GM23338 (cell line): ENCODE data around the gene ASPDH.

ENCODE experiments used
- CREB1 ChIP-seq: fragments of 250-450 bp; sonication (Bioruptor Pico); IDR thresholded peaks from 2 replicates; pipeline ENCODE4 v1.5.0; 2020; ENCODE audit warnings: low read depth, mild to moderate bottlenecking, moderate library complexity
- CTCF ChIP-seq, 2 experiments: fragments of 200-600 bp in 1 of 2; sonication (generic) in 1 of 2; conservative IDR thresholded peaks; 2 replicates each; pipeline versions ENCODE4 v1.5.1 to v1.6.1; 2016 to 2017; ENCODE audit warnings: antibody characterized with exemption in 2 of 2, low read depth in 2 of 2, mild to moderate bottlenecking in 2 of 2, moderate library complexity in 1 of 2
- ETS1 ChIP-seq: IDR thresholded peaks from 2 replicates; pipeline ENCODE4 v1.6.1; 2016; ENCODE audit warnings: antibody characterized with exemption
- EZH2 ChIP-seq: fragments of 200-600 bp; sonication (generic); IDR thresholded peaks from one replicate; pipeline ENCODE4 v1.8.0; 2017; ENCODE audit warnings: antibody characterized with exemption, mild to moderate bottlenecking, low read depth; ENCODE audit not compliant: unreplicated experiment
- EZH2phosphoT487 ChIP-seq: fragments of 200-600 bp; sonication (generic); IDR thresholded peaks from one replicate; pipeline ENCODE4 v1.8.1; 2018; ENCODE audit warnings: antibody characterized with exemption; ENCODE audit not compliant: unreplicated experiment
- JUNB ChIP-seq: IDR thresholded peaks from one replicate; pipeline ENCODE4 v1.6.1; 2016; ENCODE audit warnings: antibody characterized with exemption; ENCODE audit not compliant: unreplicated experiment
- NANOG ChIP-seq: IDR thresholded peaks from 2 replicates; pipeline ENCODE4 v1.6.1; 2016; ENCODE audit warnings: antibody characterized with exemption, borderline replicate concordance
- POLR2AphosphoS5 ChIP-seq: IDR thresholded peaks from 2 replicates; pipeline ENCODE4 v1.6.1; 2016; ENCODE audit warnings: antibody characterized with exemption, low read depth
- REST ChIP-seq: IDR thresholded peaks from one replicate; pipeline ENCODE4 v1.6.1; 2018; ENCODE audit warnings: antibody characterized with exemption; ENCODE audit not compliant: unreplicated experiment
- STAT1 ChIP-seq: IDR thresholded peaks from one replicate; pipeline ENCODE4 v1.6.1; 2016; ENCODE audit warnings: antibody characterized with exemption; ENCODE audit not compliant: unreplicated experiment
- ZNF331 ChIP-seq: fragments of 250-450 bp; sonication (Bioruptor Pico); IDR thresholded peaks from 2 replicates; pipeline ENCODE4 v1.5.0; 2020; ENCODE audit warnings: low read depth, mild to moderate bottlenecking, moderate library complexity

GRCh38 chr19:50493171-50493570, 20.5 kb downstream of the ASPDH start:
- TF ChIP-seq EZH2 (no peak), CTCF (conservative IDR thresholded peaks at IDR 0.05; ENCODE audit: low read depth in 2 of 2) (no peak), REST (no peak), POLR2AphosphoS5 (no peak), ETS1 (no peak), EZH2phosphoT487 (no peak), ZNF331 (CRISPR knock-in tag) (no peak), NANOG (no peak), CREB1 (CRISPR knock-in tag) (no peak), JUNB (no peak), STAT1 (no peak)
